ENCODE measurements around the gene SUGCT. TPM values are rescaled to one million over a fixed set of nuclear protein-coding genes. Genes with fewer than 3 reads are reported as not detected.

The SUGCT gene
- total and polyA plus RNA-seq, 2 of the 13 experiments (the other 11 are each of a cell fraction or from before 2014, with no cell fraction given): 10.1 to 22.2 TPM

DNA sequence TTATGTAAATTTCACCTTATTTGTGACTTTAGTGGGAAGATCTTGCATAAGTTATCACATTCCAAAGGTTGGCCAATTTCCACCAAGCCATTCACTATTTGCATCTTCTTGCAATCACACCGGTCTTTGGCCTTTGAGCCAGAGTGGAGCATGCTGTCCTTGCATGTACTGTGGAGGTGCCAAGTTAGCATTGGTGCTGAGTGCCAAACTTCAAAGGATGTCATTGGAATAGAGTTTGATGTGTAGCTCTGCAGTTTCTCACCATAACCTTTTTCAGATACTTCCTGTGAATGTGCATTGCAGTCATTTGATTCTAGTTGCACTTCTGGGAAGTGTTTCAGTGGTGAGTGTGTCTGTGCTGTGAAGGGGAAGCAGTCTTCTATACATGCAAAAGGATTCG is 620.6 kb downstream of the SUGCT start (continued):
- TF ChIP-seq, protein P1, sequence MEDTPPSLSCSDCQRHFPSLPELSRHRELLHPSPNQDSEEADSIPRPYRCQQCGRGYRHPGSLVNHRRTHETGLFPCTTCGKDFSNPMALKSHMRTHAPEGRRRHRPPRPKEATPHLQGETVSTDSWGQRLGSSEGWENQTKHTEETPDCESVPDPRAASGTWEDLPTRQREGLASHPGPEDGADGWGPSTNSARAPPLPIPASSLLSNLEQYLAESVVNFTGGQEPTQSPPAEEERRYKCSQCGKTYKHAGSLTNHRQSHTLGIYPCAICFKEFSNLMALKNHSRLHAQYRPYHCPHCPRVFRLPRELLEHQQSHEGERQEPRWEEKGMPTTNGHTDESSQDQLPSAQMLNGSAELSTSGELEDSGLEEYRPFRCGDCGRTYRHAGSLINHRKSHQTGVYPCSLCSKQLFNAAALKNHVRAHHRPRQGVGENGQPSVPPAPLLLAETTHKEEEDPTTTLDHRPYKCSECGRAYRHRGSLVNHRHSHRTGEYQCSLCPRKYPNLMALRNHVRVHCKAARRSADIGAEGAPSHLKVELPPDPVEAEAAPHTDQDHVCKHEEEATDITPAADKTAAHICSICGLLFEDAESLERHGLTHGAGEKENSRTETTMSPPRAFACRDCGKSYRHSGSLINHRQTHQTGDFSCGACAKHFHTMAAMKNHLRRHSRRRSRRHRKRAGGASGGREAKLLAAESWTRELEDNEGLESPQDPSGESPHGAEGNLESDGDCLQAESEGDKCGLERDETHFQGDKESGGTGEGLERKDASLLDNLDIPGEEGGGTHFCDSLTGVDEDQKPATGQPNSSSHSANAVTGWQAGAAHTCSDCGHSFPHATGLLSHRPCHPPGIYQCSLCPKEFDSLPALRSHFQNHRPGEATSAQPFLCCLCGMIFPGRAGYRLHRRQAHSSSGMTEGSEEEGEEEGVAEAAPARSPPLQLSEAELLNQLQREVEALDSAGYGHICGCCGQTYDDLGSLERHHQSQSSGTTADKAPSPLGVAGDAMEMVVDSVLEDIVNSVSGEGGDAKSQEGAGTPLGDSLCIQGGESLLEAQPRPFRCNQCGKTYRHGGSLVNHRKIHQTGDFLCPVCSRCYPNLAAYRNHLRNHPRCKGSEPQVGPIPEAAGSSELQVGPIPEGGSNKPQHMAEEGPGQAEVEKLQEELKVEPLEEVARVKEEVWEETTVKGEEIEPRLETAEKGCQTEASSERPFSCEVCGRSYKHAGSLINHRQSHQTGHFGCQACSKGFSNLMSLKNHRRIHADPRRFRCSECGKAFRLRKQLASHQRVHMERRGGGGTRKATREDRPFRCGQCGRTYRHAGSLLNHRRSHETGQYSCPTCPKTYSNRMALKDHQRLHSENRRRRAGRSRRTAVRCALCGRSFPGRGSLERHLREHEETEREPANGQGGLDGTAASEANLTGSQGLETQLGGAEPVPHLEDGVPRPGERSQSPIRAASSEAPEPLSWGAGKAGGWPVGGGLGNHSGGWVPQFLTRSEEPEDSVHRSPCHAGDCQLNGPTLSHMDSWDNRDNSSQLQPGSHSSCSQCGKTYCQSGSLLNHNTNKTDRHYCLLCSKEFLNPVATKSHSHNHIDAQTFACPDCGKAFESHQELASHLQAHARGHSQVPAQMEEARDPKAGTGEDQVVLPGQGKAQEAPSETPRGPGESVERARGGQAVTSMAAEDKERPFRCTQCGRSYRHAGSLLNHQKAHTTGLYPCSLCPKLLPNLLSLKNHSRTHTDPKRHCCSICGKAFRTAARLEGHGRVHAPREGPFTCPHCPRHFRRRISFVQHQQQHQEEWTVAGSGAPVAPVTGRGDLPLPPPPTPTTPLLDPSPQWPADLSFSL (CRISPR knock-in tag; IDR thresholded peaks at IDR 0.05): no peak
- TF ChIP-seq MED13 (CRISPR knock-in tag; IDR thresholded peaks at IDR 0.05) (no peak), SOX5 (CRISPR knock-in tag; IDR thresholded peaks at IDR 0.05; ENCODE audit: borderline replicate concordance) (peak; percentile 75), SRF (IDR thresholded peaks at IDR 0.05; ENCODE audit: low read depth, low read length) (0 out of 2 replicates have a peak, but pooled peaks have one; percentile 20), SRY (CRISPR knock-in tag; IDR thresholded peaks at IDR 0.05) (no peak), ZNF430 (CRISPR knock-in tag; IDR thresholded peaks at IDR 0.05) (0 out of 2 replicates have a peak, but pooled peaks have one; percentile 37), NFIB (CRISPR knock-in tag; IDR thresholded peaks at IDR 0.05; ENCODE audit: borderline replicate concordance) (no peak), ZEB1 (IDR thresholded peaks at IDR 0.05; ENCODE audit: insufficient replicate concordance, low read depth) (peak; percentile 37), ZNF441 (CRISPR knock-in tag; IDR thresholded peaks at IDR 0.05; ENCODE audit: borderline replicate concordance) (0 out of 2 replicates have a peak, but pooled peaks have one; percentile 22), SKI (IDR thresholded peaks at IDR 0.05; ENCODE audit: partially characterized antibody) (peak; percentile 18), SOX6 (IDR thresholded peaks at IDR 0.05) (no peak), SOX6 (CRISPR knock-in tag; IDR thresholded peaks at IDR 0.05) (peak; percentile 80), BRD4 (CRISPR knock-in tag; IDR thresholded peaks at IDR 0.05) (no peak), HDAC2 (CRISPR knock-in tag; IDR thresholded peaks at IDR 0.05) (peak; percentile 87), RFXANK (CRISPR knock-in tag; IDR thresholded peaks at IDR 0.05) (no peak), ZBTB20 (CRISPR knock-in tag; IDR thresholded peaks at IDR 0.05; ENCODE audit: borderline replicate concordance, low read depth) (no peak)
- TF ChIP-seq, protein P2, sequence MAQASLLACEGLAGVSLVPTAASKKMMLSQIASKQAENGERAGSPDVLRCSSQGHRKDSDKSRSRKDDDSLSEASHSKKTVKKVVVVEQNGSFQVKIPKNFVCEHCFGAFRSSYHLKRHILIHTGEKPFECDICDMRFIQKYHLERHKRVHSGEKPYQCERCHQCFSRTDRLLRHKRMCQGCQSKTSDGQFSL (CRISPR knock-in tag; IDR thresholded peaks at IDR 0.05): no peak
- TF ChIP-seq, protein P3, sequence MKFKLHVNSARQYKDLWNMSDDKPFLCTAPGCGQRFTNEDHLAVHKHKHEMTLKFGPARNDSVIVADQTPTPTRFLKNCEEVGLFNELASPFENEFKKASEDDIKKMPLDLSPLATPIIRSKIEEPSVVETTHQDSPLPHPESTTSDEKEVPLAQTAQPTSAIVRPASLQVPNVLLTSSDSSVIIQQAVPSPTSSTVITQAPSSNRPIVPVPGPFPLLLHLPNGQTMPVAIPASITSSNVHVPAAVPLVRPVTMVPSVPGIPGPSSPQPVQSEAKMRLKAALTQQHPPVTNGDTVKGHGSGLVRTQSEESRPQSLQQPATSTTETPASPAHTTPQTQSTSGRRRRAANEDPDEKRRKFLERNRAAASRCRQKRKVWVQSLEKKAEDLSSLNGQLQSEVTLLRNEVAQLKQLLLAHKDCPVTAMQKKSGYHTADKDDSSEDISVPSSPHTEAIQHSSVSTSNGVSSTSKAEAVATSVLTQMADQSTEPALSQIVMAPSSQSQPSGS (CRISPR knock-in tag; IDR thresholded peaks at IDR 0.05): peak; percentile 30; the same call in 1 of the 2 replicates
- TF ChIP-seq, protein P4, sequence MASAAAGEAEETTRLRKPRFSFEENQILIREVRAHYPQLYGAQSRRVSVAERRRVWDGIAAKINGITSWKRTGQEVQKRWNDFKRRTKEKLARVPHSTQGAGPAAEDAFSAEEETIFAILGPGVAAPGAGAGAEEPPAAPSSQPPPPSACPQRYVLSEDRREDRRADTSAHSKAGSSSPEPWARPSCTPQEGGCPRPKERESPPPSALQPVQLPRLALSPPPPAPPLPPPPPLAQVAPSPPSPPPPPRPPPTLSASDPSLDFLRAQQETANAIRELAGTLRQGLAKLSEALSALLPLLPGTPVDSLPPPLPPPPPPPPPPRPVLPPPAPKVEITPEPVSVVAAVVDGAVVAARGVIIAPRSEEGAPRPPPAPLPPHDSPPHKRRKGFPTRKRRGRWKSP (CRISPR knock-in tag; IDR thresholded peaks at IDR 0.05): peak; percentile 49; the same call in 1 of the 2 replicates
- TF ChIP-seq, protein P5, sequence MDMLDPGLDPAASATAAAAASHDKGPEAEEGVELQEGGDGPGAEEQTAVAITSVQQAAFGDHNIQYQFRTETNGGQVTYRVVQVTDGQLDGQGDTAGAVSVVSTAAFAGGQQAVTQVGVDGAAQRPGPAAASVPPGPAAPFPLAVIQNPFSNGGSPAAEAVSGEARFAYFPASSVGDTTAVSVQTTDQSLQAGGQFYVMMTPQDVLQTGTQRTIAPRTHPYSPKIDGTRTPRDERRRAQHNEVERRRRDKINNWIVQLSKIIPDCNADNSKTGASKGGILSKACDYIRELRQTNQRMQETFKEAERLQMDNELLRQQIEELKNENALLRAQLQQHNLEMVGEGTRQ (IDR thresholded peaks at IDR 0.05; ENCODE audit: low read depth, low read length): no peak
- TF ChIP-seq, protein P5 (CRISPR knock-in tag; IDR thresholded peaks at IDR 0.05; ENCODE audit: borderline replicate concordance): no peak
